DOHH2 (cell line): ENCODE results near the gene TOGARAM2.

ENCODE experiments used
- CTCF ChIP-seq: fragments of 200-600 bp; sonication (generic); IDR thresholded peaks from one replicate; pipeline ENCODE4 v1.5.1; 2014; ENCODE audit warnings: antibody characterized with exemption, mild to moderate bottlenecking, low read depth, low read length; ENCODE audit not compliant: poor library complexity, severe bottlenecking
- EZH2phosphoT487 ChIP-seq: fragments of 200-600 bp; sonication (generic); IDR thresholded peaks from 2 replicates; pipeline ENCODE4 v1.6.1; 2017; ENCODE audit warnings: borderline replicate concordance, mild to moderate bottlenecking, antibody characterized with exemption, low read length, moderate library complexity, mixed read lengths

- no peak for TF ChIP-seq CTCF
- TF ChIP-seq EZH2phosphoT487, result no peak
These were observed 85.3 kb downstream of the TOGARAM2 start for GRCh38 chr2:29066271-29066860.
